ENCODE measurements around the gene SLC5A4.
"Not testable (repeated sequence)": the region's sequence is repeated elsewhere in the genome, so short reads cannot be mapped to it uniquely, and the experiment has no call there.

DNA sequence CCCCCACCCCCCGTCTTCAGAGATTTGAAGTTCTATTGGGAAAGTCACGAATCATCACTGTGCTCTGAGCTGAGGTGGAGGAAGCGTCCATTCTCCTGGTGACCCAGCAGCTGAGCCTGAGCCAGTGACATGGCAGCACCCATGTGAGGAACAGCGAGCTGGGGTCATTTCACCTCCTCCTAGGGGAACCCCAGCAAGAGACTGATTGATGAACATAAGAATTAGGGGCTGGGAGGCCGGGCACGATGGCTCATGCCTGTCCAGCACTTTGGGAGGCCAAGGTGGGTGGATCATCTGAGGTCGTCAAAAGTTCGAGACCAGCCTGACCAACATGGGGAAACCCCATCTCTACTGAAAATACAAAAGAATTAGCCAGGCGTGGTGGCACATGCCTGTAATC, 61.8 kb downstream of the SLC5A4 start:
- TF ChIP-seq POLR2A, POLR2AphosphoS5 (IDR thresholded peaks at IDR 0.05): not testable (repeated sequence)
- TF ChIP-seq, protein P1, sequence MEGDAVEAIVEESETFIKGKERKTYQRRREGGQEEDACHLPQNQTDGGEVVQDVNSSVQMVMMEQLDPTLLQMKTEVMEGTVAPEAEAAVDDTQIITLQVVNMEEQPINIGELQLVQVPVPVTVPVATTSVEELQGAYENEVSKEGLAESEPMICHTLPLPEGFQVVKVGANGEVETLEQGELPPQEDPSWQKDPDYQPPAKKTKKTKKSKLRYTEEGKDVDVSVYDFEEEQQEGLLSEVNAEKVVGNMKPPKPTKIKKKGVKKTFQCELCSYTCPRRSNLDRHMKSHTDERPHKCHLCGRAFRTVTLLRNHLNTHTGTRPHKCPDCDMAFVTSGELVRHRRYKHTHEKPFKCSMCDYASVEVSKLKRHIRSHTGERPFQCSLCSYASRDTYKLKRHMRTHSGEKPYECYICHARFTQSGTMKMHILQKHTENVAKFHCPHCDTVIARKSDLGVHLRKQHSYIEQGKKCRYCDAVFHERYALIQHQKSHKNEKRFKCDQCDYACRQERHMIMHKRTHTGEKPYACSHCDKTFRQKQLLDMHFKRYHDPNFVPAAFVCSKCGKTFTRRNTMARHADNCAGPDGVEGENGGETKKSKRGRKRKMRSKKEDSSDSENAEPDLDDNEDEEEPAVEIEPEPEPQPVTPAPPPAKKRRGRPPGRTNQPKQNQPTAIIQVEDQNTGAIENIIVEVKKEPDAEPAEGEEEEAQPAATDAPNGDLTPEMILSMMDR (IDR thresholded peaks at IDR 0.05), result not testable (repeated sequence)
